Nephron (organoid): ENCODE data around the gene ANO2.

Experiments
- H3K27ac Mint-ChIP-seq, 3 experiments: 2 replicates each; pipeline ENCODE4 v1.8.0; 2020; ENCODE audit warnings: mixed read lengths in 3 of 3, mild to moderate bottlenecking in 2 of 3, moderate library complexity in 1 of 3
- H3K27me3 Mint-ChIP-seq: 2 replicates; pipeline ENCODE4 v1.8.0; 2021; ENCODE audit warnings: low read depth, mild to moderate bottlenecking, moderate library complexity, mixed read lengths
- H3K36me3 Mint-ChIP-seq: 2 replicates; pipeline ENCODE4 v1.8.0; 2020; ENCODE audit warnings: low read depth, mixed read lengths
- H3K4me1 Mint-ChIP-seq: 2 replicates; pipeline ENCODE4 v1.8.0; 2020; ENCODE audit warnings: mixed read lengths
- H3K4me3 Mint-ChIP-seq, 3 experiments: 2 replicates each; pipeline ENCODE4 v1.8.0; 2020; ENCODE audit warnings: mild to moderate bottlenecking in 3 of 3, mixed read lengths in 3 of 3, moderate library complexity in 2 of 3
- H3K9me3 Mint-ChIP-seq: 2 replicates; pipeline ENCODE4 v1.8.0; 2020; ENCODE audit warnings: mixed read lengths
- CTCF ChIP-seq, 3 experiments: fragments of 200-600 bp; sonication (generic); IDR thresholded peaks; one replicate each; pipeline ENCODE4 v1.5.0; 2021; ENCODE audit warnings: antibody characterized with exemption in 3 of 3; ENCODE audit not compliant: unreplicated experiment in 3 of 3

ANO2 gene

GRCh38 chr12:5904969-5905368 lies 40.1 kb downstream of the ANO2 start:
- Mint-ChIP-seq H3K9me3 (no peaks in the 10 kb centered on the region), H3K4me3 (no peak overlapping the region), H3K27me3 (peaks cover 17% of the 10 kb centered on the region), H3K36me3 (no peaks in the 10 kb centered on the region), H3K27ac (no peak overlapping the region), H3K4me1 (no peaks in the 10 kb centered on the region)
- no peak for TF ChIP-seq CTCF (IDR thresholded peaks at IDR 0.05; ENCODE audit: unreplicated experiment in 3 of 3)

DNA sequence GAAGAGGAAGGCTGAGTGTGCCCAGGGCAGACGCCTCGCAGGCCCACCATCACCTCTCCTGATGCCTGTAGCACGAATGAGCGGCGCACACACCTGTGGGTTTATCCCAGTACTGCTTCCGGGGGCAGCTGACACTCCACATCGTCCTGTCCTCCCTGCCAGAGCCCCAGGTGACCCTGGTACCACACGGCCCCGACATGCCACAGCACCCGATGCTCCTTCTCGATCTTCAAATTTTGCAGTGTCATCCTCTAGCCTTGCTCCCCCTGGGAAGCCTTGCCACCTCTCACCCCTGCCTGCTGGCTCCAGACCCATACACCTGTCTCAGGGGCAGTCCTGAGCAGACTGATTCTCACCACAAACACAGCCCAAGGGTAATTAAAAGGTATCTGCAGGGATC lies 40.6 kb downstream of the ANO2 start:
- no peak for TF ChIP-seq CTCF (IDR thresholded peaks at IDR 0.05; ENCODE audit: unreplicated experiment in 3 of 3)
- H3K27me3 Mint-ChIP-seq, result peaks cover 18% of the 10 kb centered on the region
- H3K36me3 Mint-ChIP-seq, result no peaks in the 10 kb centered on the region
- no peak overlapping the region for H3K27ac Mint-ChIP-seq
- H3K4me3 Mint-ChIP-seq, result no peak overlapping the region
- H3K4me1 Mint-ChIP-seq, result no peaks in the 10 kb centered on the region
- no peaks in the 10 kb centered on the region for H3K9me3 Mint-ChIP-seq

- Mint-ChIP-seq H3K4me1 (no peaks in the 10 kb centered on the region), H3K27me3 (peaks cover 13% of the 10 kb centered on the region), H3K9me3 (peaks cover 1% of the 10 kb centered on the region), H3K4me3 (no peak overlapping the region), H3K27ac (no peak overlapping the region), H3K36me3 (no peaks in the 10 kb centered on the region)
- no peak for TF ChIP-seq CTCF (IDR thresholded peaks at IDR 0.05; ENCODE audit: unreplicated experiment in 3 of 3)
Observed at GRCh38 chr12:5902736-5903135, 42.3 kb downstream of the ANO2 start.

DNA sequence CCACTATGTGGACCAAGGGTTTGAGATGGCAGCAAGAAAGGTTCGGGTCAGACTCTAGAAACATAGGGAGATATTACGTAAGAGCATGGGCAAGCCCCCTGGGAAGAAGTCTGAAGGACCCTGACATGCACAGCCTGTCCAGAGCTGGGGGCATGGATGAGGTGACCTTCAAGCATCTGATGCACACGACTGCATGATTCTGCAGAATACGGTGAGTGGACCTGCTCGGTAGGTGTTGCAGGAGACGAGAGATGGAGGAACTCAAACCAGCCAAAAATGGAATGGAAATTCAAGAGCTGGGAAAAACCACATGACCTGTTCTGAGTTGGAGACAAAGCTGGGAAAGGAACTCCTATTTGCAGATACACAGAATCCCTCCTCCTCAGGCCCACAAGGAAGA lies 43.6 kb downstream of the ANO2 start:
- H3K9me3 Mint-ChIP-seq, result peaks cover 7% of the 10 kb centered on the region
- H3K27ac Mint-ChIP-seq, result no peak overlapping the region
- peaks cover 13% of the 10 kb centered on the region for H3K27me3 Mint-ChIP-seq
- TF ChIP-seq CTCF (IDR thresholded peaks at IDR 0.05; ENCODE audit: unreplicated experiment in 3 of 3), result no peak
- no peak overlapping the region for H3K4me3 Mint-ChIP-seq
- H3K36me3 Mint-ChIP-seq, result no peaks in the 10 kb centered on the region
- H3K4me1 Mint-ChIP-seq, result no peaks in the 10 kb centered on the region

DNA sequence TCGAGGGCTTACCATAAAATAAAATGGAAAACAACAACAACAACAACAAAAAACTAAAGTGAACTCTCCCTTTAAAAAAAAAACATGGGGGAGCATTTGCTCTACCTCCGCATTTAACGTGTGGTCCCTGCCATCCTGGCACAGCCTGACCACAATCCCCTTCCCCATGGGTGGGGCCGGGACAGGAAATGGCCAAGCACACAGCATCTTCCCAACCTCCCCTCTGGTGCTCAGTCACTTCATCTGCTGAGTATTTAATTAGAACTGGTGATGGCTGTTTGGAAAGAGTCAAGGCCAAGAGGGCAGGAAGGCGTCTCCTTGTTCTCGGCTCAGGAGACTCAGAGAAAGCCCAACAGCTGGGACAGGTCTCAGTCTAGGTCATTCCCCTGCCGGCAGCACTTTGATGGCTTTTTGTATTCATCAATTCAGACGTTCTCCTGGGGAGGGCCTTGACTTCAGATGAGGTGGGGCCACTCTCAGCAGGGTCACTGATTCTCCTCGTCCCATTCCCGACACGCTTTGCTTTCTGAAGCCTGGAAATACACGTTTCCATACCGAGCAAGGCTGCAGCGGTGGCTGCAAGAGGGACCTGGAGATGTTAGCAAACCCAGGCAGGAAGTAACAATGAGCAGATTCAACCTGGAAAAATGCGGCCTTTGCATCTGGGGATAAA lies 44.4 kb downstream of the ANO2 start:
- peaks cover 7% of the 10 kb centered on the region for H3K9me3 Mint-ChIP-seq
- peaks cover 13% of the 10 kb centered on the region for H3K27me3 Mint-ChIP-seq
- H3K4me3 Mint-ChIP-seq, result no peak overlapping the region
- no peak for TF ChIP-seq CTCF (IDR thresholded peaks at IDR 0.05; ENCODE audit: unreplicated experiment in 3 of 3)
- H3K4me1 Mint-ChIP-seq, result no peaks in the 10 kb centered on the region
- H3K27ac Mint-ChIP-seq, result no peak overlapping the region
- no peaks in the 10 kb centered on the region for H3K36me3 Mint-ChIP-seq

DNA sequence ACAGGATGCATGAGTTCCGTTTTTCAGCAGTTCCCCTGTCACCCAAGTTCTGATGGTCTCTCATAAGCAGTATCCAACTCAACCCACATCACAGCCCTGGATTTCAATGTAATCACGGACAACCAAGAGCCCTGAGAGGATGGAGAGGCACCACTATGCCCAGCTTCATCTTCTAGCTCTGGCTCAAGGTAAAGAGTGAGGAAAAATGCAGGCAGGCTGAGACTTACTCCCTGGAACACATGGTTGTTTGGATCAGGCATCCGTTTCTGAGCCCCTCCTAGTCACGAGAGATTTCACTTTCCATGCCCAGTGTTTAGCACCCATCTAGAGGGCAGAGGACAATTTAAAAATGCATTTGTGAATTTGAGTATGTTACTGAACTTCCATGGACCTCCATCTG lies 45.0 kb downstream of the ANO2 start:
- Mint-ChIP-seq H3K9me3 (peaks cover 10% of the 10 kb centered on the region), H3K4me1 (no peaks in the 10 kb centered on the region), H3K27me3 (peaks cover 17% of the 10 kb centered on the region), H3K36me3 (no peaks in the 10 kb centered on the region), H3K4me3 (no peak overlapping the region), H3K27ac (no peak overlapping the region)
- no peak for TF ChIP-seq CTCF (IDR thresholded peaks at IDR 0.05; ENCODE audit: unreplicated experiment in 3 of 3)
